K562 (cell line): Measurements from ENCODE around the gene KLHDC10. TPM values are rescaled to one million over a fixed set of nuclear protein-coding genes. Genes with fewer than 3 reads are reported as not detected.

Source experiments
- AFF4 ChIP-seq: sonication (generic); formaldehyde crosslinking; IDR thresholded peaks from 2 replicates; pipeline ENCODE4 v1.8.0; 2023; ENCODE audit warnings: mild to moderate bottlenecking, missing genetic modification reagents
- ARHGAP35 ChIP-seq: fragments of 450-650 bp; IDR thresholded peaks from 2 replicates; pipeline ENCODE4 v1.6.1; 2018; ENCODE audit not compliant: partially characterized antibody
- CBX8 ChIP-seq: fragments of 200-600 bp; sonication (generic); IDR thresholded peaks from 2 replicates; pipeline ENCODE4 v1.6.1; 2012; ENCODE audit warnings: borderline replicate concordance, mixed run types, low read depth, mild to moderate bottlenecking, moderate library complexity, mixed read lengths, low read length, control low read depth, inconsistent platforms; ENCODE audit not compliant: poor library complexity, severe bottlenecking; ENCODE audit errors: extremely low read depth
- E2F3 ChIP-seq: fragments of 250-450 bp; sonication (Bioruptor Pico); IDR thresholded peaks from 2 replicates; pipeline ENCODE4 v1.4.0; 2020; ENCODE audit warnings: mild to moderate bottlenecking
- FOXK2 ChIP-seq, 2 experiments: fragments of 450-650 bp; IDR thresholded peaks in 1 of 2; conservative IDR thresholded peaks in 1 of 2; 2 replicates each; pipeline ENCODE4 v1.6.1; 2016; ENCODE audit warnings: low read depth in 2 of 2, mild to moderate bottlenecking in 1 of 2
- GATA2 ChIP-seq: sonication (generic); formaldehyde crosslinking; IDR thresholded peaks from 2 replicates; pipeline ENCODE4 v1.4.0; 2020; ENCODE audit warnings: mild to moderate bottlenecking, missing genetic modification reagents
- ILK ChIP-seq: fragments of 450-650 bp; IDR thresholded peaks from 2 replicates; pipeline ENCODE4 v1.6.1; 2016; ENCODE audit warnings: missing genetic modification characterization, low read depth, mild to moderate bottlenecking, missing compliant biosample characterization, moderate library complexity, borderline replicate concordance
- JUND ChIP-seq, 2 experiments: IDR thresholded peaks; 2 replicates in 1 of 2; 3 replicates in 1 of 2; pipeline ENCODE4 v1.6.1; 2011; ENCODE audit warnings: borderline replicate concordance in 2 of 2, low read depth in 2 of 2, low read length in 2 of 2, improper control_type of control experiment in 1 of 2, missing biosample characterization in 1 of 2, missing genetic modification characterization in 1 of 2, missing genetic modification reagents in 1 of 2
- NELFE ChIP-seq: IDR thresholded peaks from 2 replicates; pipeline ENCODE4 v1.6.1; 2011; ENCODE audit warnings: mild to moderate bottlenecking; ENCODE audit not compliant: insufficient read depth, insufficient read length
- PATZ1 ChIP-seq: fragments of 250-450 bp; sonication (Bioruptor Pico); IDR thresholded peaks from 2 replicates; pipeline ENCODE4 v1.5.0; 2020; ENCODE audit warnings: mild to moderate bottlenecking, borderline replicate concordance
- PHTF2 ChIP-seq: fragments of 250-450 bp; sonication (Bioruptor Pico); IDR thresholded peaks from 2 replicates; pipeline ENCODE4 v1.5.0; 2021; ENCODE audit warnings: mild to moderate bottlenecking
- PURB ChIP-seq: sonication (generic); formaldehyde crosslinking; IDR thresholded peaks from 2 replicates; pipeline ENCODE4 v1.9.0; 2021; ENCODE audit warnings: low read depth, mild to moderate bottlenecking, missing genetic modification reagents
- TRIM25 ChIP-seq: fragments of 450-650 bp; IDR thresholded peaks from 2 replicates; pipeline ENCODE4 v1.7.0; 2016; ENCODE audit warnings: borderline replicate concordance
- ZBTB7A ChIP-seq: IDR thresholded peaks from 2 replicates; pipeline ENCODE4 v1.6.1; 2011; ENCODE audit warnings: low read depth, mild to moderate bottlenecking, low read length, moderate library complexity, borderline replicate concordance; ENCODE audit not compliant: control insufficient read depth
- ZC3H8 ChIP-seq: fragments of 450-650 bp; IDR thresholded peaks from 2 replicates; pipeline ENCODE4 v1.6.1; 2017
- ZFP30 ChIP-seq: fragments of 250-450 bp; sonication (Bioruptor Pico); IDR thresholded peaks from 2 replicates; pipeline ENCODE4 v1.8.0; 2022; ENCODE audit warnings: moderate library complexity, mild to moderate bottlenecking, inconsistent platforms, borderline replicate concordance
- ZNF41 ChIP-seq: fragments of 250-450 bp; sonication (Bioruptor Pico); conservative IDR thresholded peaks from 2 replicates; pipeline ENCODE4 v1.4.0; 2020; ENCODE audit warnings: mild to moderate bottlenecking
- ZNF551 ChIP-seq: fragments of 250-450 bp; sonication (Bioruptor Pico); IDR thresholded peaks from 2 replicates; pipeline ENCODE4 v1.5.0; 2021; ENCODE audit warnings: mild to moderate bottlenecking, moderate library complexity
- polyA plus RNA-seq, 8 experiments: library from polyadenylated mRNA; depleted of rRNA in 4 of 8; stranded (reverse) in 5 of 8; unstranded in 3 of 8; fragments of >200 nt; fragmentation: Nextera tagmentation in 2 of 8; fragmentation: Illumina TruSeq in 1 of 8; extraction: Ambion mirVana in 2 of 8; extraction: Trizol in 1 of 8; gene quantifications; 2 replicates each; pipeline versions ENCODE4 v1.2.1 to v1.2.3, GENCODE V29; 2011 to 2014; ENCODE audit warnings: inconsistent platforms in 1 of 8, missing spikeins in 1 of 8
- total RNA-seq, 7 experiments: library from RNA; depleted of rRNA in 6 of 7; stranded (reverse); fragments of >200 nt in 6 of 7; fragmentation: Illumina TruSeq in 2 of 7; extraction: Trizol in 2 of 7; gene quantifications; 2 replicates each; pipeline versions ENCODE4 v1.2.1 to v1.2.3, GENCODE V29; 2011 to 2021; ENCODE audit warnings: low replicate concordance in 1 of 7

KLHDC10 gene
- total and polyA plus RNA-seq, 9 of the 15 experiments (the other 6 are each of a cell fraction or from before 2014, with no cell fraction given): 9.8 to 80.5 (median 31.4) TPM

- TF ChIP-seq FOXK2 (conservative IDR thresholded peaks at IDR 0.05 in 1 of 2, IDR thresholded peaks at IDR 0.05 in 1 of 2; ENCODE audit: low read depth in 2 of 2) (no peak), ZFP30 (no peak), JUND (IDR thresholded peaks at IDR 0.05; ENCODE audit: borderline replicate concordance, low read depth, low read length) (peak; percentile 58), JUND (tag; IDR thresholded peaks at IDR 0.05; ENCODE audit: borderline replicate concordance, low read depth, low read length) (peak; percentile 71; the same call in 1 of the 3 replicates), PHTF2 (CRISPR knock-in tag) (no peak), ARHGAP35 (no peak), TRIM25 (no peak), ZC3H8 (no peak), PATZ1 (CRISPR knock-in tag) (no peak), NELFE (no peak), GATA2 (peak; percentile 88), ZNF551 (CRISPR knock-in tag) (no peak), CBX8 (no peak), PURB (CRISPR knock-in tag) (no peak), AFF4 (CRISPR knock-in tag) (no peak), ZNF41 (CRISPR knock-in tag) (no peak), ILK (tag) (no peak), ZBTB7A (no peak), E2F3 (CRISPR knock-in tag) (no peak)
Observed at GRCh38 chr7:130131964-130132875, 61.9 kb downstream of the KLHDC10 start (continued).
